Left lung (tissue), 10 donors: Measurements from ENCODE around the gene AFF2. TPM values are rescaled to one million over a fixed set of nuclear protein-coding genes. Genes with fewer than 3 reads are reported as not detected.
A peak's percentile ranks its signal among the peaks of the same experiment; 100 is the strongest.

Experiments
- ATAC-seq: fragments of 200-7000 bp; cut with Tn5 transposase; one replicate; pipeline ENCODE4 v1.9.1; 2020; ENCODE audit warnings: moderate library complexity
- DNase-seq, 4 donors: peaks; one replicate each; pipeline ENCODE4 v3.0.0-alpha.2; 2013 to 2020
- H3K27ac ChIP-seq, 2 donors: fragments of 200-600 bp; sonication (generic) in 1 of 2; one replicate each; pipeline versions ENCODE4 v1.5.0 to v1.8.0; 2020 to 2021
- H3K27me3 ChIP-seq, 2 donors: fragments of 200-600 bp; sonication (generic) in 1 of 2; one replicate each; pipeline versions ENCODE4 v1.5.0 to v1.8.0; 2020 to 2021
- H3K36me3 ChIP-seq, 2 donors: fragments of 200-600 bp; sonication (generic) in 1 of 2; one replicate each; pipeline versions ENCODE4 v1.5.0 to v1.8.0; 2020 to 2021
- H3K4me1 ChIP-seq, 2 donors: fragments of 200-600 bp; one replicate each; pipeline ENCODE4 v1.8.0; 2021
- H3K4me3 ChIP-seq, 2 donors: fragments of 200-600 bp; sonication (generic) in 1 of 2; one replicate each; pipeline versions ENCODE4 v1.5.0 to v1.8.0; 2020 to 2021; ENCODE audit warnings: mild to moderate bottlenecking in 1 of 2
- H3K9me3 ChIP-seq, 2 donors: fragments of 200-600 bp; sonication (generic) in 1 of 2; one replicate each; pipeline versions ENCODE4 v1.5.0 to v1.8.0; 2020 to 2021
- CTCF ChIP-seq, 2 donors: fragments of 200-600 bp; sonication (generic) in 1 of 2; IDR thresholded peaks; one replicate each; pipeline versions ENCODE4 v1.5.0 to v1.8.0; 2021; ENCODE audit warnings: antibody characterized with exemption in 2 of 2
- intact Hi-C, 2 donors: fragments of 100-400 bp; cut with DNase I; formaldehyde crosslinking; loops; one replicate each; pipeline versions ENCODE4 v1.11.2 to v1.14.2; 2022
- polyA plus RNA-seq, 6 donors: library from polyadenylated mRNA; unstranded; fragments of 120-200 nt; gene quantifications; one replicate each; pipeline ENCODE4 v1.2.1, GENCODE V29; 2013; ENCODE audit not compliant: insufficient read length in 6 of 6
- total RNA-seq, 2 donors: library from RNA; stranded (reverse); fragmentation: NEBNext Ultra II Directional; extraction: Animal tissue kit (Norgen Biotek cat#: 25700); gene quantifications; one replicate each; pipeline ENCODE4 v1.2.1, GENCODE V29; 2021
- donor health status: DM: no; HTN: yes; CAD: no.
- donor health status: DM: no; HTN: no; CAD: no.

AFF2 gene
- total and polyA plus RNA-seq, 8 donors = 4.8 to 10.2 (median 5.7) TPM

GRCh38 chrX:148613636-148614035 lies 113.2 kb downstream of the AFF2 start:
- TF ChIP-seq CTCF (IDR thresholded peaks at IDR 0.05) = no peak
- no peaks in the 10 kb centered on the region for H3K4me1 ChIP-seq
- no peak overlapping the region for H3K4me3 ChIP-seq
- H3K27me3 ChIP-seq = no peaks in the 10 kb centered on the region
- no peak for ATAC-seq
- H3K27ac ChIP-seq = no peak overlapping the region
- no peaks in the 10 kb centered on the region for H3K9me3 ChIP-seq
- H3K36me3 ChIP-seq = no peaks in the 10 kb centered on the region
- intact Hi-C loops = no loop called here
- DNase-seq = no peak

GRCh38 chrX:148615491-148615890 lies 115.1 kb downstream of the AFF2 start:
- H3K4me1 ChIP-seq = no peaks in the 10 kb centered on the region

GRCh38 chrX:148618470-148619445 lies 118.3 kb downstream of the AFF2 start:
- Histone ChIP-seq H3K4me1 (no peaks in the 10 kb centered on the region), H3K27ac (peak overlapping the region in 1 of 2 donors; percentile 18), H3K9me3 (no peaks in the 10 kb centered on the region), H3K36me3 (no peaks in the 10 kb centered on the region), H3K4me3 (no peak overlapping the region), H3K27me3 (no peaks in the 10 kb centered on the region)
- no peak for TF ChIP-seq CTCF (IDR thresholded peaks at IDR 0.05)
- DNase-seq (no peak), ATAC-seq (no peak)
- intact Hi-C loops = no loop called here

More at GRCh38 chrX:148615491-148615890, 115.1 kb downstream of the AFF2 start:
- TF ChIP-seq CTCF (IDR thresholded peaks at IDR 0.05) = no peak
- no peaks in the 10 kb centered on the region for H3K36me3 ChIP-seq
- DNase-seq (no peak), ATAC-seq (no peak)
- H3K9me3 ChIP-seq = no peaks in the 10 kb centered on the region
- H3K27ac ChIP-seq = no peak overlapping the region
- H3K27me3 ChIP-seq = no peaks in the 10 kb centered on the region
- intact Hi-C loops = no loop called here
- no peak overlapping the region for H3K4me3 ChIP-seq

- DNase-seq = no peak
- Histone ChIP-seq H3K4me3 (no peak overlapping the region), H3K36me3 (no peaks in the 10 kb centered on the region), H3K27ac (no peak overlapping the region), H3K9me3 (no peaks in the 10 kb centered on the region), H3K4me1 (no peaks in the 10 kb centered on the region), H3K27me3 (no peaks in the 10 kb centered on the region)
- no peak for ATAC-seq
- intact Hi-C loops = no loop called here
- no peak for TF ChIP-seq CTCF (IDR thresholded peaks at IDR 0.05)
Observed at GRCh38 chrX:148620023-148620422, 119.6 kb downstream of the AFF2 start.

GRCh38 chrX:148624951-148625474 lies 124.6 kb downstream of the AFF2 start:
- H3K4me1 ChIP-seq = no peaks in the 10 kb centered on the region
- no peak overlapping the region for H3K27ac ChIP-seq
- no peaks in the 10 kb centered on the region for H3K36me3 ChIP-seq
- H3K27me3 ChIP-seq = no peaks in the 10 kb centered on the region
- H3K4me3 ChIP-seq = no peak overlapping the region
- no peak for DNase-seq
- no peak for ATAC-seq
- TF ChIP-seq CTCF (IDR thresholded peaks at IDR 0.05) = no peak
- intact Hi-C loops = no loop called here
- H3K9me3 ChIP-seq = no peaks in the 10 kb centered on the region
